NCI-H1092 treated with DMSO at 0.1 percent for 48 hours (cell line): Measurements from ENCODE around the gene ASB1.
A peak's percentile ranks its signal among the peaks of the same experiment; 100 is the strongest.
"Not testable (repeated sequence)": the region's sequence is repeated elsewhere in the genome, so short reads cannot be mapped to it uniquely, and the experiment has no call there.

Experiments used
- DNase-seq: peaks from one replicate; lab custom pipeline; 2025; lab: John Stamatoyannopoulos, UW

ASB1 gene

GRCh38 chr2:238423561-238424312, 3.0 kb upstream of the ASB1 start:
- no peak for DNase-seq

DNA sequence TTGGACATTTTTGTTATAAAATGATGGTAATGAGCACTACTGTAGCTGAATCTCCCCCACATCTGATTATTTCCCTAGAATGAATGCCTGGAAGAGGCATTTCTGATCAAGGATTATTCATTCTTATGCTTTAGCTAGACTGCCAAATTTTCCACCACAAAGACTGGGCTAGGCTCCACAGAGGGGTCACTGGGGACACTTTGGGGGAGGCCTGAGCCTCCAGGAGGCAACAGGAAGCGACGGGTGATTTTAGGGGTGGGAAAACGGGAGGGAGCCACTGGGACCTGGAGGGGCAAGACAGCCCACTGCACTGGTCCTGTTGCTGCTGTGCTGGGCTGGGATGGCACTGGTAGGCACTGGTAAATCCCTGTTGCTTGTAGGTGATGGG, 2.4 kb upstream of the ASB1 start:
- no peak for DNase-seq

- DNase-seq, result no peak
Observed at GRCh38 chr2:238425505-238425978, 1.2 kb upstream of the ASB1 start.

GRCh38 chr2:238425979-238426567, 654 bp upstream of the ASB1 start:
- peak; percentile 49 for DNase-seq

- no peak for DNase-seq
Observed at GRCh38 chr2:238427435-238428162, 872 bp downstream of the ASB1 start.

DNA sequence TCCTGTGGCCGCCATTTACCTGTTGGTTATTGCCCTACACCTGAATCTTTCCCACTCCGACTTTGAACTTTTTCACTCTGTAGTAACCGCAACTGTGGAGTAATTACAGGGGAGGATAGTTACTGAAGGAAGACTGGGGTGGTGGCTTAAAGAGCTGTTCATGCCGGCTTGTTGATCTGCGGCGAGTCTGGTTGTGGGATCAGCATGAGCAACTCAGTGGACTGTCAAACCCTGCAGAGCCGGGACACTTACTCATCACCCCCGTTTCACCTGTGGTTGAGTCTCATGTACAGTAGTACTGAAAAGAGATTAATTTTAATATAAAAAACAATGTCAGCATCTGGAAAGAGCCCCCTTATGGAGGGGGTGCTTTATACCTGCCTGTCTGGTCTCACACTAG, 2.1 kb downstream of the ASB1 start:
- DNase-seq, result no peak

- DNase-seq, result no peak
Observed at GRCh38 chr2:238430781-238431180, 4.1 kb downstream of the ASB1 start.

DNA sequence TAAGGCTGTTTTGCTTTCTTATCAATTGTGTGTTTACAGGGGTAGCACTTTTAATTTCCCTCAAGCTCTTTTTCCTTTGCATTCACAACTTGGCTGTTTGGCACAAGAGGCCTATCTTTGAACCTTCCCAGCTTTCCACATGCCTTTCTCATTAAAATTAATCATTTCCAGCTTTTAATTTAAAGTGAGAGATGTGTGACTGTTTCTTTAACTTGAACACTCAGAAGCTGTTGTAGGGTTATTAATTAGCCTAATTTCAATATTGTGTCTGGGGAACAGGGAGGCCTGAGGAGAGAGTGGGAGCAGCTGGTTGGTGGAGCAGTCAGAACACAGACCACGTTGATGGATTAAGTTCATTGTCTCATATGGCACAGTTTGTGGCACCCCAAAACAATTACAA, 4.7 kb downstream of the ASB1 start:
- no peak for DNase-seq

- DNase-seq, result no peak
Observed at GRCh38 chr2:238433300-238433915, 6.7 kb downstream of the ASB1 start.

DNA sequence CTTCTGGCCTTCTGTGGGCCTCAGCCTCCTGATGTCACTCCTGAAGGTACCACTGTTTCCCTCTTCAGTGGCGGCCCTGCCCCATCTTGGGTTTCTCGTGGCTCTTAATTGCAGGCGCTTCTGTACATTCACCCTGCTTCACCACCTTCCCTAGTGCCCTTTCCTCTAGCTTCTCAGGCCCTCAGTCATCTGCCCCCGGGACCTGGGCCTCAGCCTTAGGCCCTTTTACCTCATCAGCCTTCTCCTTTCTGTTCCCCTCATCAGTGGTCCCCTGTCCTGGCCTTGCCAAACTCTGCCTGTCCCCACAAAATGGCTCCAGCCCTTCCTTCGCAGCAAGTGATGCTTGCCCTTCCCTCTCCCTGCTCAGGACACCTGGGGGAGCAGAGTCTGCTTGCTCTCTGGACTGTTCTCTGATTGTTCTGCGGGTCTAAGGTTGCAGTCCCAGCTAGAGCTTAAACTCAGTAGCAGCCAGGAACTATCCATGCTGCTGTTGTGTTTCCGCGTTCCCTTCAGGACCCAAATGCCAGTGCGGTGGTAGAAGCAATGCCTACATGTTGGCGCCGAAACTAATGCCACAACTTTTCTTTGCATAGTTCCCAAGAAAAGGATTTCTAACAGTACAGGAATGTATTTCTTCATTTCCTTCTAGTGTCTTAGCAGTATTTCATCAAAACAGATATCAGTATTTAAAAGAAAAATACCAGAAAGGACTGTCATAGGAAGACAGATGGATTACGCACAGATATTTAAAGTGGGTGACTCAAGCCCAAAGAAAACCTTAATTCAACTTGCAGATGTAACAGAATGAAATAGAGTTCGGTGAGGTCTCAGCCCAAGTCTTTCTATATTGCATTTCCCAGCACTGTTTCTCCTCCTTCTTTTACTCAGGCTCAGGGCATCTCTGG, 7.5 kb downstream of the ASB1 start:
- no peak for DNase-seq

DNA sequence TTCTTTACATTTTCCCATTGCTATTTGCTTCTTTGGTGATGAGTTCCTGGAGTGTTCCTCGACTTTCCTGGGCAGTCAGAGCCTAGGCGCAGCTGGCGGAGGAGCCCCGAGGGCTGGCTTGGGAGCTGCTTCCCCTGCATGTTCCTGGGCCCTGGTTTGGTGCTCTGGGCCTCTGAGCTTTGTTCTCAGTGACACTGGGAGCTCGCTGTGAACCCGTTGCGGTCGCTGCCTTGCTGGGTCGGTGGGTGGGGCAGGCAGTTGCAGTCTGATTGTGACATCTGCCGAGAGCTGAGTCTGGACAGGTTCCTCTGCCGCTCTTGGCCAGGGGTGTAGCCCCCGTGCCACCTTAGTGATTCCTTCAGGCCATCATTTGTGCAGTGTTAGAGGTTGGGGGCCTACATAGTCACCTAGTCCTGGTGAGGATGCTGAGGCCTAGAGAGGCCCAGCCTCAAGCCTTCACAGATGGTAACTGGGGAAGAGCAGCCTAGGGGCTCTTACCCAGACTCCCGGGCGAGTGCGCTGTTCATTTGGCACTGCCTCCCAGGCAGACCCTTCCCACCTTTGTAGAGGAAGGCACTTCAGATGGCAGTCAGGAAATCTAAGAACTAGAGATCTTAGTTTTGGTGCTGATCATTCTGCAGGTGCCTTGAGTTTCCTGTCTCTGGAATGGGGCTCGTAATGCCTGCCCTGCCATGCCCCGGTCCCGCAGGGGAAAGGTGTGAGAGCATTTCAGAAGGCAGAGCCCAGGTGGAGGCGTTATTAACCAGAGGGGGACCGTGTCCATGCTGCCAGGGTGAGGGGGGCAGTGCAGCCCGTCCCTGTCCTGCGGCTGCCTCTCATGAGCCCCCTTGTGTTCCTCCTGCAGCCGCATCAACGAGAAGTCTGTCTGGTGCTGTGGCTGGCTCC, 8.4 kb downstream of the ASB1 start:
- DNase-seq, result no peak

DNA sequence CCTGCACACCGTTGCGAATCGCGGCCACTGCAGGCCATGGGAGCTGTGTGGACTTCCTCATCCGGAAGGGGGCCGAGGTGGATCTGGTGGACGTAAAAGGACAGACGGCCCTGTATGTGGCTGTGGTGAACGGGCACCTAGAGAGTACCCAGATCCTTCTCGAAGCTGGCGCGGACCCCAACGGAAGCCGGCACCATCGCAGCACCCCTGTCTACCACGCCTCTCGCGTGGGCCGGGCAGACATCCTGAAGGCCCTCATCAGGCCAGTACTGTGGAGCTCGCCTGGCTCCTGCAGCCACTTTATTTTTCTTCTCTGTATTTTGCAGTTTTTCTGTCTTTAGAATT, 9.0 kb downstream of the ASB1 start:
- no peak for DNase-seq

GRCh38 chr2:238438856-238439849, 12.4 kb downstream of the ASB1 start:
- no peak for DNase-seq

DNA sequence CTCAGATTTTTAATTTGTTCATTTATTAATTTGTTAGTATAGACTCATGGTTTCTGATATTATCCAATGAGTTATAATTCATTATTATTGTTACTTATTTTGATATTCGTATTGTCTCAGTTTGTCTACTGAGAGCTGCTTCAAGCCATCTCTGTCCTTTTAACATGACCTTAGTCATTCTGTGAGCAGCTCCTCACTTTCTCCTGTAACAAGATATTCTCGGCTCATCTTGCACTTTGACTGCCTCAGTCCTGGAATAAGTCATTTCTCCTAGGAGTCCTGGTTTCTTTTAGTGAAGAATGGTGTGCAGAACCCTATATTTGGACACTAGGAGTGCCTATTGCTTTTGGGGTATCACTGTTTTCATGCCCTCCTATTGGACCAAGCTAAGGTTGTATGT, 13.2 kb downstream of the ASB1 start:
- DNase-seq, result no peak

DNA sequence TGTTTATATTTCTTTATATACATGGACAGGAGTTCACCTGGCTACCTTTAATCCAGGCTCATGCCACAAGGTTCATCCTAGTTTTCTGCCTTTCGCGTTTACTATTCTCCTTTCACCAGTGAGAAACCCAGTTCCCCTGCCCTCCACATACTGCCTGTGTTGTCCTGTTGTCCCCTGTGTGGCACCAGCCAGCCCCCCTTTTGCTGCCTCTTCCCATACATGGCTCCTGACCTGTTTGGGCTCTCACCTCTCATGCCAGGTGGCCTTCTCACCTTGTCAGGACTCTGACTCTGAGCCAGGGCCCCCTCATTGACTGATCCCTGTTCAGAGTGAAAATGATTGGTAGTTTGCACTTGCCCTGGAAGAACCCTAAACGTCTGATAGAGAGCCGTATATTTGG, 13.6 kb downstream of the ASB1 start:
- DNase-seq, result no peak

DNA sequence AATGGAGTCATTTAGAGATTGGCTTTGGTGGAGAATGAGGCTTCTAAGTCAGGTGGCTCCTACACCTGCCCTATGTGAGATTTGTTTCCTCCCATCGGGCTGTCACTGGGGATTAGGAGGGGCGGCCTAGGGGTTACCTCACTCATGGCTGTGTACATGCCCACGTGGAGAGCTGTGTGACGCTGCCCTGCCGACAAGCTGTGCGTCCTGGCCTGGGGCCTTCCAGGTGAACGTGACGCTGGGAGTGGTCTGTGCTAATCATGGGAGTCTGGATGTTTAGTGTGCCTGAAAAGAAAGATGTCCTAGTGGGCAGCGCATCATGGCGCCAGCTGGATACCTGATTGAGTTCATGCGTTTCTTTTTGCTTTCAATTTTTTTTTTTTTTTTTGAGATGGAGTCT, 14.0 kb downstream of the ASB1 start:
- DNase-seq, result no peak

DNA sequence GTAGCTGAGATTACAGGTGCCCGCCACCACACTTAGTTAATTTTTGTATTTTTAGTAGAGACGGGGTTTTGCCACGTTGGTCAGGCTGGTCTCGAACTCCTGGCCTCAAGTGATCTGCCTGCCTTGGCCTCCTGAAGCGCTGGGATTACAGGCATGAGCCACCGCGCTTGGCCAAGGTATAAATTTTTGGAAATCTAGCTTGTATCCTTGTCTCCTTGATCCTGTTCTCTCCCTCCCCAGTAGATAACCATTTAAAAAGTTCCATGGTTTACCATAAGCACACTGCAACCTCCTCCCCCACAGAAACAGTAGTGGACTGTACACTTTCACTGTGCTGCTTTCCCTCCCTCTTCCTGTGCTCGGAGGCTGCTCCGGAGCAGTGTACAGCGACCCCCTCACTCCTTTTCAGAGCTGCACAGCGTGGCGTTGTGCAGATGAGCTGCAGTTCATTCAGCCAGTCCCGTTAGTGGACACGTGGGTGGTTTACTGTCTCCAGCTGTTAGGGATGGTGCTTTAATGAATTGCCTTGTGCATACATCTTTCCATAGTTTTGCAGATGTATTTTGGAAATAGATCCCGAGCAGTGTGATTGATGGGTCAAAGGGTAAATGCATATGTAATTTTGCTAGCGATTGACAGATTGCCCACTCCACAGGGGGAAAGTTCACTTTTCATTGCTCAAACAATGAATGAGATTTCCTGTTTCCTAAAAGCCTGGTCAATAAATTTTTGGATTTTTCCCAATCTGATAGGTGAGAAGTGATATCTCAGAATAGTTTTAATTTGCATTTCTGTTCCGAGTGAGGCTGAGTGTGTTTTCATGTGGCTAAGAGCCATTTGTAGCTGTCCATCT, 14.8 kb downstream of the ASB1 start:
- no peak for DNase-seq

DNA sequence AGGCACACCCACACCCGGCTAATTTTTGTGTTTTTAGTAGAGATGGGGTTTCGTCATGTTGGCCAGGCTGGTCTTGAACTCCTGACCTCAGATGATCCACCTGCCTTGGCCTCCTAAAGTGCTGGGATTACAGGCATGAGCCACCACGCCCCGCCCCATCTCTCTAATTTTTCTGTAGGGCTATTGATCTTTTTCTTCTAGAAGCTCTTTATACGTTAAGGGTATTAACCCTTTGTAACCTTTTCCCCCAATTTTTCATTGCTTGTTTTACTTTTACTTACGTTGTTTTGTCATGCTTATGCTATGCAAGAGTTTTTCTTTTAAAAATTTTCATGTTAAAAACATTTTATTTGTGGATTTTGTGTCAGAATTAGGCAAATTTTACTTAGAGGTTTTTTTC, 15.5 kb downstream of the ASB1 start:
- not testable (repeated sequence) for DNase-seq

DNA sequence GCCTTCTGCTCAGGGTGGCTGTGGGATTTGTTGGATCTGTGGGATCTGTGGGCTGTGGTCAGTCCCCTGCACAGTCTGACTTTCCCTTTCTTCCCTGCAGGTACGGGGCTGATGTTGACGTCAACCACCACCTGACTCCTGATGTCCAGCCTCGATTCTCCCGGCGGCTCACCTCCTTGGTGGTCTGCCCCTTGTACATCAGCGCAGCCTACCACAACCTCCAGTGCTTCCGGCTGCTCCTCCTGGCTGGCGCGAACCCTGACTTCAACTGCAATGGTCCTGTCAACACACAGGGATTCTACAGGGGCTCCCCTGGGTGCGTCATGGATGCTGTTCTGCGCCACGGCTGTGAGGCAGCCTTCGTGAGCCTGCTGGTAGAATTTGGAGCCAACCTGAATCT, 17.5 kb downstream of the ASB1 start:
- no peak for DNase-seq
